HG03139 (cell line): ENCODE measurements around the gene SNX8.

Experiments used
- ATAC-seq: cut with Tn5 transposase; IDR thresholded peaks from one replicate; pipeline ENCODE4 v1.9.1; 2021; ENCODE audit not compliant: unreplicated experiment

The SNX8 gene

GRCh38 chr7:2266911-2267310 is 47.3 kb downstream of the SNX8 start:
- no peak for ATAC-seq

GRCh38 chr7:2264158-2264557 is 50.1 kb downstream of the SNX8 start:
- no peak for ATAC-seq

- ATAC-seq: no peak
Measured at GRCh38 chr7:2263176-2263575, 51.1 kb downstream of the SNX8 start.

GRCh38 chr7:2261611-2262010 is 52.6 kb downstream of the SNX8 start:
- no peak for ATAC-seq

GRCh38 chr7:2260820-2261219 is 53.4 kb downstream of the SNX8 start:
- ATAC-seq: no peak

- no peak for ATAC-seq
Measured at GRCh38 chr7:2259480-2259879, 54.8 kb downstream of the SNX8 start.

GRCh38 chr7:2258661-2259365 is 55.4 kb downstream of the SNX8 start:
- no peak for ATAC-seq

- ATAC-seq: no peak
Measured at GRCh38 chr7:2257651-2258050, 56.6 kb downstream of the SNX8 start.

GRCh38 chr7:2257046-2257551 is 57.1 kb downstream of the SNX8 start:
- ATAC-seq: no peak

- ATAC-seq: no peak
Measured at GRCh38 chr7:2256306-2257045, 57.8 kb downstream of the SNX8 start.

GRCh38 chr7:2255145-2256139 is 58.8 kb downstream of the SNX8 start:
- no peak for ATAC-seq

- ATAC-seq: no peak
Measured at GRCh38 chr7:2254429-2255144, 59.7 kb downstream of the SNX8 start.

- no peak for ATAC-seq
Measured at GRCh38 chr7:2253525-2254244, 60.6 kb downstream of the SNX8 start.

GRCh38 chr7:2253021-2253420 is 61.2 kb downstream of the SNX8 start:
- ATAC-seq: no peak

- ATAC-seq: no peak
Measured at GRCh38 chr7:2251841-2252771, 62.1 kb downstream of the SNX8 start.

- ATAC-seq: no peak
Measured at GRCh38 chr7:2251381-2251780, 62.9 kb downstream of the SNX8 start.

- no peak for ATAC-seq
Measured at GRCh38 chr7:2249744-2250323, 64.4 kb downstream of the SNX8 start.

- ATAC-seq: no peak
Measured at GRCh38 chr7:2248984-2249694, 65.1 kb downstream of the SNX8 start.
